Measurements from ENCODE around the gene TPSB2. TPM values are rescaled to one million over a fixed set of nuclear protein-coding genes. Genes with fewer than 3 reads are reported as not detected.

Gene TPSB2
- total RNA-seq, 1 donor from 2014 or later = not detected

- Histone ChIP-seq H3K4me3 (ENCODE audit: insufficient read depth, low read depth, low read length) (no peak overlapping the region), H3K9ac (ENCODE audit: low read length) (no peak overlapping the region), H3K79me2 (ENCODE audit: insufficient read depth, low read length) (no peaks in the 10 kb centered on the region), H3K4me2 (ENCODE audit: low read length) (no peak overlapping the region), H3K9me3 (ENCODE audit: insufficient read depth, low read depth, low read length) (no peaks in the 10 kb centered on the region), H3K27ac (ENCODE audit: low read depth, low read length) (no peak overlapping the region), H4K20me1 (ENCODE audit: insufficient read depth, low read length) (no peaks in the 10 kb centered on the region), H3K36me3 (ENCODE audit: insufficient read depth, low read length) (no peaks in the 10 kb centered on the region), H2AFZ (ENCODE audit: low read depth, low read length) (no peak overlapping the region), H3K27me3 (ENCODE audit: insufficient read depth, low read length) (peaks cover 26% of the 10 kb centered on the region), H3K4me1 (ENCODE audit: insufficient read depth, low read length) (no peaks in the 10 kb centered on the region)
- no peak for FAIRE-seq
- H3K27ac Mint-ChIP-seq (ENCODE audit: unreplicated experiment) = no peak overlapping the region
- H3K4me3 Mint-ChIP-seq (ENCODE audit: unreplicated experiment) = no peak overlapping the region
- H3K27me3 Mint-ChIP-seq (ENCODE audit: low read depth, unreplicated experiment) = peaks cover 24% of the 10 kb centered on the region
- H3K9me3 Mint-ChIP-seq (ENCODE audit: unreplicated experiment) = no peaks in the 10 kb centered on the region
- no peak for DNase-seq (ENCODE audit: low read depth)
- TF ChIP-seq EZH2 (IDR thresholded peaks at IDR 0.05; ENCODE audit: insufficient read depth, low read length) (peak; percentile 73), CTCF (IDR thresholded peaks at IDR 0.05; ENCODE audit: insufficient read depth, low read depth, low read length) (no peak)
- H3K4me1 Mint-ChIP-seq (ENCODE audit: low read depth, unreplicated experiment) = no peaks in the 10 kb centered on the region
- H3K36me3 Mint-ChIP-seq (ENCODE audit: low read depth, unreplicated experiment) = no peaks in the 10 kb centered on the region
These were observed 29.1 kb upstream of the TPSB2 start for GRCh38 chr16:1258906-1259759.

GRCh38 chr16:1258225-1258600, 28.2 kb upstream of the TPSB2 start:
- no peaks in the 10 kb centered on the region for H3K79me2 ChIP-seq (ENCODE audit: insufficient read depth, low read length)
- TF ChIP-seq EZH2 (IDR thresholded peaks at IDR 0.05; ENCODE audit: insufficient read depth, low read length) (no peak), CTCF (IDR thresholded peaks at IDR 0.05; ENCODE audit: insufficient read depth, low read depth, low read length) (no peak)
- H3K4me1 Mint-ChIP-seq (ENCODE audit: low read depth, unreplicated experiment) = no peaks in the 10 kb centered on the region

More at GRCh38 chr16:1258225-1258600, 28.2 kb upstream of the TPSB2 start:
- H3K9me3 ChIP-seq (ENCODE audit: insufficient read depth, low read depth, low read length) = no peaks in the 10 kb centered on the region
- no peak overlapping the region for H3K27ac Mint-ChIP-seq (ENCODE audit: unreplicated experiment)
- H3K4me1 ChIP-seq (ENCODE audit: insufficient read depth, low read length) = no peaks in the 10 kb centered on the region
- H3K27ac ChIP-seq (ENCODE audit: low read depth, low read length) = no peak overlapping the region
- H3K27me3 Mint-ChIP-seq (ENCODE audit: low read depth, unreplicated experiment) = peaks cover 24% of the 10 kb centered on the region
- H3K36me3 Mint-ChIP-seq (ENCODE audit: low read depth, unreplicated experiment) = no peaks in the 10 kb centered on the region
- no peak overlapping the region for H3K4me3 ChIP-seq (ENCODE audit: insufficient read depth, low read depth, low read length)
- H3K27me3 ChIP-seq (ENCODE audit: insufficient read depth, low read length) = peaks cover 26% of the 10 kb centered on the region
- FAIRE-seq (no peak), DNase-seq (ENCODE audit: low read depth) (no peak)
- no peak overlapping the region for H2AFZ ChIP-seq (ENCODE audit: low read depth, low read length)
- no peak overlapping the region for H3K9ac ChIP-seq (ENCODE audit: low read length)
- no peaks in the 10 kb centered on the region for H4K20me1 ChIP-seq (ENCODE audit: insufficient read depth, low read length)
- H3K4me2 ChIP-seq (ENCODE audit: low read length) = no peak overlapping the region
- no peaks in the 10 kb centered on the region for H3K36me3 ChIP-seq (ENCODE audit: insufficient read depth, low read length)
- H3K9me3 Mint-ChIP-seq (ENCODE audit: unreplicated experiment) = no peaks in the 10 kb centered on the region
- no peak overlapping the region for H3K4me3 Mint-ChIP-seq (ENCODE audit: unreplicated experiment)

Data from astrocyte (in vitro differentiated cells and primary cell).